GM12878 (cell line): ENCODE results near the gene NUDT3.

Source experiments
- ATF7 ChIP-seq: fragments of 450-650 bp; IDR thresholded peaks from 2 replicates; pipeline ENCODE4 v1.6.1; 2016; ENCODE audit warnings: low read depth, mild to moderate bottlenecking
- CTCF ChIP-seq, 3 experiments: IDR thresholded peaks in 2 of 3; conservative IDR thresholded peaks in 1 of 3; 2 replicates each; pipeline ENCODE4 v1.5.1; 2011; ENCODE audit warnings: low read depth in 3 of 3, low read length in 3 of 3, mild to moderate bottlenecking in 3 of 3, control low read depth in 2 of 3, moderate library complexity in 2 of 3, inconsistent platforms in 1 of 3, mixed read lengths in 1 of 3; ENCODE audit not compliant: control insufficient read depth in 2 of 3, insufficient read depth in 1 of 3; ENCODE audit errors: extremely low read depth in 1 of 3
- FOS ChIP-seq: IDR thresholded peaks from 3 replicates; pipeline ENCODE4 v1.6.1; 2011; ENCODE audit warnings: borderline replicate concordance; ENCODE audit not compliant: insufficient read length; ENCODE audit errors: extremely low read depth
- JUND ChIP-seq: IDR thresholded peaks from 2 replicates; pipeline ENCODE4 v1.6.1; 2012; ENCODE audit warnings: low read depth, mild to moderate bottlenecking, low read length, improper control_type of control experiment, moderate library complexity
- POLR2A ChIP-seq: IDR thresholded peaks from 2 replicates; pipeline ENCODE4 v1.6.1; 2011; ENCODE audit warnings: low read depth, mild to moderate bottlenecking, low read length
- POLR2AphosphoS5 ChIP-seq: IDR thresholded peaks from 2 replicates; pipeline ENCODE4 v1.6.1; 2011; ENCODE audit warnings: mild to moderate bottlenecking, low read length, inconsistent platforms
- REST ChIP-seq: IDR thresholded peaks from 2 replicates; pipeline ENCODE4 v1.6.1; 2012; ENCODE audit warnings: mild to moderate bottlenecking, low read depth, low read length
- SIN3A ChIP-seq: IDR thresholded peaks from 2 replicates; pipeline ENCODE4 v1.6.1; 2012; ENCODE audit warnings: low read depth, low read length, improper control_type of control experiment

- no peak for TF ChIP-seq CTCF (IDR thresholded peaks at IDR 0.05 in 2 of 3, conservative IDR thresholded peaks at IDR 0.05 in 1 of 3; ENCODE audit: control insufficient read depth in 2 of 3, extremely low read depth in 1 of 3, insufficient read depth in 1 of 3, low read depth in 3 of 3, low read length in 3 of 3)
- TF ChIP-seq SIN3A, result no peak
- TF ChIP-seq ATF7, result no peak
- no peak for TF ChIP-seq JUND
- no peak for TF ChIP-seq FOS
- no peak for TF ChIP-seq POLR2AphosphoS5
- 0 out of 2 replicates have a peak, but pooled peaks have one; percentile 2 for TF ChIP-seq POLR2A
- TF ChIP-seq REST, result no peak
Observed at GRCh38 chr6:34237316-34237721, 155.2 kb downstream of the NUDT3 start.
